ENCODE data around the gene GRK4.

GRCh38 chr4:3039706-3040366 is 76.5 kb downstream of the GRK4 start:
- TF ChIP-seq POLR2A (IDR thresholded peaks at IDR 0.05) (no peak), CTCF (IDR thresholded peaks at IDR 0.05) (no peak)
